Glomerular visceral epithelial cell (primary cell): ENCODE results near the gene ATM.
A peak's percentile ranks its signal among the peaks of the same experiment; 100 is the strongest.
"Not testable (repeated sequence)": the region's sequence is repeated elsewhere in the genome, so short reads cannot be mapped to it uniquely, and the experiment has no call there.

Experiments used
- DNase-seq: peaks from one replicate; pipeline ENCODE4 v3.0.0-alpha.2; 2016; ENCODE audit errors: extremely low spot score

Gene ATM

DNA sequence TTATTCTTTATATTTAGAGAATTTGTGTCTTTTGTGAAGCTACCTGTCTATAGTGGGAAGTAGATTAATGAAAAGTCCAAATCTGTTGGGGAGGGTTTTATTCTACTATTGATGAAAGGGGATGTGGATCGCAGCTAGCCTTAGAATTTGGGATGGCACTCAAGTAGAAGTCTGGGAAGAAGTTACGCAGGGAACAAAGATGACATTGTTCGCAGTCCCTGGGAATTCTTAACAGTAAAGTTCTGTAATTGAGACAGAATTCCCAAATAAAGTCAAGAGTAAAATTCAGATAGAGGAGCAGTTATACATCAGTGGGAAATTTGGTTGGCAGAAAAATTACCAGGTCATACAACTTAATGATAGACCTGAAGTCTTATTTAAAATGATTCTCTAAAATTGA, 64.1 kb downstream of the ATM start:
- DNase-seq = no peak

DNA sequence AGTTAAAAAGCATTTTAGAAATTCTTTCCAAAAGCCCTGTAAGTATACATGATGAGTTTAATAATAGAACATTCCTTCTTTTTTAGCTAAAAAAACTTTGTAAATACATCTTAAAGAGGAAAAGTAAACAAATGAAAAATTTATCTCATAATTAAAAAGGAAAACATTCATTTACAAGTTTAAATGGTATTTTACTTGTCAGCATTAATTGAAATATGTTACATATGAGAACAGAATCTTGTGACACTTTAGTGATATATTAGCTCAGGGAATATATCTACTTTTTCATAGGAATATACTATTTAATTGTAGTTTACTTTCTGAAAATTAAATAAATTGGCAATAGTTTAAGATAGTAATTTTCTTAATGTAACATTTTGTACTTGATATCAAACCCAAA, 66.2 kb downstream of the ATM start:
- not testable (repeated sequence) for DNase-seq

DNA sequence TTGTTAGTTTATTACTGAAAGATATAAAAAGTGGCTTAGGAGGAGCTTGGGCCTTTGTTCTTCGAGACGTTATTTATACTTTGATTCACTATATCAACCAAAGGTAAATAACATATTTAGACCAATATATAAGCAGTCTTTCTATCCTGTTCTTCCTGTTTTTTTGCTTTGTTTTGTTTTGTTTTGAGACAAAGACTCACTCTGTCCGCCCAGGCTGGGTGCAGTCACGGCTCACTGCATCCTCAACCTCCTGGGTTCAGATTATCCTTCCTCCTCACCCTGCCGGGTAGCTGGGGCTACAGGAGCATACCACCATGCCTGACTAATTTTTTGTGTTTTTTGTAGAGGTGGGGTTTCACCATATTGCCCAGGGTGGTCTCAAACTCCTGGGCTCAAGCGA, 66.8 kb downstream of the ATM start:
- DNase-seq = no peak

DNA sequence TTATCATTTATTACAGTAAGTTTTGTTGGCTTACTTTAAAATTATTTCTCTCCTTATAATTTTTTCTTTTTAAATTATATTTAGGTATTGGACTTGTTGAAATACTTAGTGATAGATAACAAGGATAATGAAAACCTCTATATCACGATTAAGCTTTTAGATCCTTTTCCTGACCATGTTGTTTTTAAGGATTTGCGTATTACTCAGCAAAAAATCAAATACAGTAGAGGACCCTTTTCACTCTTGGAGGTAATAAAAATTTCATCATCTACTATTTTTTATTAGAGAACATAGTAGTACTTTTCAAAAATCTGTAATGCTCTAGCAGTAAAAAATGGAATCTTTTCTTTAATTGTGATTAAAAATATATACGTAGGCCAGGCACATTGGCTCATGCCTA, 70.4 kb downstream of the ATM start:
- no peak for DNase-seq

DNA sequence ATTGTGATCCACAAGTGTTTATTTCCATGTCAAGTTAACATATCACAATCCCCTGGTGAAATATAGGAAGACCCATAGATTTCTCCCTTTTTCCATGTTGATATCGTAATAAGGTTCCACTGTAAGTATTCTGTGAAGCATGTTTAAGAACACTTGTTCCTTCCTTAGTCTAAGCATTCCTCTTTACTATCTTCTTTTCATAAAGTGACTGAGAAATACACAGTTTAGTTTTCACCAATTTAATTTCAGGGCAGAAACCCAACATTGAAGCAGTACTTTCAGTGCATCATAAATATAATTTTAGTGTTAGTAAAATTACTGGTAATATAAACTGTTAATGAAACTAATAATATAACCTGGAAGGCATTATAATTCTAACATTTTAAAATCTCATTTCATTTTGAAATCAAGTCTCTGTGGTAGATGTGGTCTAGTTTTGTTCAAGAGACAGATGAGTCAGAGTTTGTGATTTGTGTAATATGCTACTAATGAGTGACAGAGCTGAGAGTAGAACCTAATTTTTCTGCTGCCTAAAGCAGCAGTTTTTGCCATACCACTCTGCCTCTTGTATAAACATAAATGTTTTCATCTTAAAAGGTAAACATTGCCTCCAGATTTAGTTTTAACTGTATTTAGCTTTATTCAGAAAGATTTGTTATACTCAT, 79.4 kb downstream of the ATM start:
- DNase-seq = peak; percentile 15

DNA sequence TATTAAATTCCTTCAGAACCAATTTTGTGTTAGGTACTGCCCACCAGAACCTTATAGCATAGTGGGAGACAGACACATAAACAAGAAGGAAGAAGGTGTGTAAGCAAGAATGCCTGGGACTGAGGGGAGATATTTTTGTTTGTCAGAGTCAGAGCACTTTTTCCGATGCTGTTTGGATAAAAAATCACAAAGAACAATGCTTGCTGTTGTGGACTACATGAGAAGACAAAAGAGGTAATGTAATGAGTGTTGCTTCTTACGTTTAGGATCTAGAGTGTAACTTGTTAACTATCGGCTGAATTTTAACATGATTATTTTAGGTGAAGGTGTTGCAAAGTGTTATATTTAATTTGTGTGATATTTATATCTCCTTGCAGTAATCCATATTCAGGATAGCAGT, 84.9 kb downstream of the ATM start:
- DNase-seq = no peak

DNA sequence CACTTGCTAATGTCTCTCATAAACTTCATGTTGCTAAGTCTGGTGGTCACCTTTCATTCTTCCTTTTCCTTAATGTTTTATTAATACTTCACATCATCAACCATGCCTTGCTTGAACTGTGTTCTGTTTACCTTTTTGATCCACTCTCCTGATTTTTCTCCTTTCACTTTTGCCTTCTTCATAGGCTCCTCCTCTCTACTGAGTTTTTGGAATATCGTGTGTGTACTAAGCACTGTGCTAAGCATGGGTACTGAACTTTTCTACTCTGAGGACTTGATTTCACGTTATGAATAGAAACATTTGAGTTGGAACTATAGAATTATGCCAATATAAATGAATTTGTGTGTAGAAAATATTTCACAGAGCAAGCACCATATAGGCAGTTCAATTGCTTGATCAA, 90.6 kb downstream of the ATM start:
- no peak for DNase-seq

DNA sequence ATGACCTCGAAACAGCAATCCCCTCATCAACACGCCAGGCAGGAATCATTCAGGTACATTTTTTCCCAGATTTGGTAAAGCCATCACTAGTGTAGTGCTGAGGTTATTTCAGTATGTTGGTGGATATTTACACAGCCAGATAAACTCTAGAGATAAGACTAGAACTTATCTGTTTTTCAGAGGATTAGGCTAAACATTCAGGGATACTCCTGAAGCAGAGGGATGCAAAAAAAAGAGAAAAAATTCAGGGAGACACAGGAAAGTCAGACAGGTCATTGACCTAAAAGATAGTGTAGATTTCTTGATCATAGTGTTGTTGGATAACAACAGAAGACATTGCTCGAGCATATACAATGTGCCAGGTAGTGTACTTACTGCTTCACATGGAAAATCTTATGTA, 93.2 kb downstream of the ATM start:
- no peak for DNase-seq

DNA sequence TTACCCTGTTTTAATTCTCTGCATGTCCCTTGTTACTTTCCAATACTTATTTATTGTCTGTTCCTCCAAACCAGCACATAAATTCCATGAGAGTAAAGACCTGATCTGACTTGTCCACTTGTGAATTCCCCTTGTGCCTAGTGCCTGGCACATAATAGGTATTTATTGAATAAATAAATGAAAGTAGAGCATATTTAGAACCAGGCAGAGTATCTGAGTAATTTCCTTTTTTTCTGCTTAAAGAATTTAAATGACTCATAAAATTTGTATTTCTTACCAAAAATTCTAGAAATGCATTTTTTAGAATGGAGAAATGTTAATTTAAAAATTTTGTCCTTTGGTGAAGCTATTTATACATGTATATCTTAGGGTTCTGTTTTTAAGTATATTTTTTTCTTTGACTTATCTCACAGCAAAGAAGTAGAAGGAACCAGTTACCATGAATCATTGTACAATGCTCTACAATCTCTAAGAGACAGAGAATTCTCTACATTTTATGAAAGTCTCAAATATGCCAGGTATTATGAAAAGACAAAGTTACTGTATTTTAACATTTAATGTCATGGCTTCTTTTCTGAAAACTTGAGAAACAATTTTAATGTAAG, 96.8 kb downstream of the ATM start:
- DNase-seq = no peak

DNA sequence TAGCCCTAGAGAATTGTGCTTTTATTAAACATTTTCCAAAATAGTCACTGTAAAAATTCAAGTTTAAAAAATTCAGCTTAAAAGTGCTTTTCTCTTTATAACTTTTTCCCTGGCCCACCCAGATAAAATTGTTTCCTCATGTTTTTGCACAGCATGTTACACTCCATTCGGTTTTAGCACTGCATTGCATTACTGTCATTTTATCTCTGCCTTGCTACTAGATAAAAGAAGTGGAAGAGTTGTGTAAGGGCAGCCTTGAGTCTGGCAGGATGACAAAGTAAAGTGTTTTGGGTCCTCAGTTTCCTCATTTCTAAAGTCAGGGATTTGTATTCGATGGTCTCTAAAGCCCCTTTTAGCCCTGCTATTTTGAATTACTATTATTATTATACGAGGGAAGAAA, 99.8 kb downstream of the ATM start:
- DNase-seq = no peak

DNA sequence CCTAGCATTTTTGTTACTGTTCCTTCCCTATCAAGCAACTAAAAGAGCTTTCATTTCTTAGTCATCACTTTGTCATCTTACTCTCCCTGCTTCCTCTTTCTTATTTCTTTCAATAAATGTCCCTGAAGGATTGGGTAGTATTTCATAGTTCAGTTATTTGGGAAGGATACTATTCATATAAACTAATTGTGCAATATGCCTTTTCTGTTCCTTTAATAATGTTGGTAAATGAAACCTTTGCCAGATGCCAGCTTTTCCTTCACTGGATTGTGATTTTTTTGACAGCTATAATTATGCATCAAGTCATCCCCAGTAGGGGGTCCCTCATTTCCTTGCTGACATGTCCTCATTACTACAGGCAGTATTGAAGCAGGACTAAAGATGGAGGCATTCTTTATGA, 101.7 kb downstream of the ATM start:
- no peak for DNase-seq

DNA sequence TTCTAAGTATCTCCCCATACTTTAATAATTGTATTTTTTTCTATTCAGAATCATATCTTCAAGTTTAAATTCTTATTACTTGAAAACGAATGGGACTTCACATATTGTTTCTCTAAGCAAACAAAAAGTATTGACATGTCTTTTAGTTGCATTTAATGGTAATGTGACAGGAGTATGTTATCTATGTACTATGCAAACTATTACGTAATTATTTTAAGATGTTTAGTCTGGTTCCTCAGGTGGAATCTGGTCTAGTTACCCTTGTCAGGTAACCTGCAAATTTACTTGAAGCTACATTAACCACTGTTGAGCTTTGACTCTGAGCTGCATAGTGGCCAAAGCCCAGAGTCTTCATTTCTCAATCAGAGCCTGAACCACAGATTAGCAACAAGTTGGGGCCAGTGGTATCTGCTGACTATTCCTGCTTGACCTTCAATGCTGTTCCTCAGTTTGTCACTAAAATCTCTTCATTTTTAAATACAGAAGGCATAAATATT, 110.6 kb downstream of the ATM start:
- no peak for DNase-seq

DNA sequence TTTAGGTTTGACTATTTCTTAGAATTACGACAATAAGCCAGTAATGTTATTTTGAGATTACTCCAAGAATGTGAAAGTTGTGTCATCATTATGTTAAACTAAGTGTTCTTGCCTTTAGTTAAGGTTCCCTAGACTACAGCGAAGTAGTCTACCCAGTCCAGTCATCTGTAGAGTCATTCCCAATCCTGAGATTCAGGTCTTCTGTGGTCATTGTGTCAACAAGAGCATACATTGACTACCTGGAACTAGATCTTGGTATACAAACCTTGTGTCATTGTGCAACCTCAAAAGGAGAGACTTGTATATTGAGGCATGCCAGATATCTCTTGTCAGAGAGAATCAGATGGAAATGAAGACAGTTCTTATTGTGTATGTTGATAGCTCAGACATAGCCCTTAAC, 115.9 kb downstream of the ATM start:
- DNase-seq = no peak

DNA sequence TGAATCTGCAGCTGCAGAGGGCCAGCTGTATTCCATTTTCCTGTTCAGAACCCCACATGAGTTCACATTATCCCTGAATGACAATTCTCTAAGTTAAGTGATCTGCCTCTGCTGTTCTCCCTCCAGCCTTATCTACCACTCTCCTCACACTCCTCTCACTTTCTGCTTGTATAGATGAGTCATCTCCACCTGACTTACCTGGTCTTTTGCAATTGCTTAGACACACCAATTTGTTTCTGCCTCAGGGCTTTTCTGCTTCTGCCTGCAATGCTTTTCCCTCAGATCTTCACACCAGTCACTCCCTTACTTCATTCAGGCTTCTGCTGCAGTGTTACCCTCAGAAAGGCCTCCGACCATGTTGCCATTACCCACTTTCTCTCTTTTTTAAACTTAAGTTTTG, 118.1 kb downstream of the ATM start:
- no peak for DNase-seq

DNA sequence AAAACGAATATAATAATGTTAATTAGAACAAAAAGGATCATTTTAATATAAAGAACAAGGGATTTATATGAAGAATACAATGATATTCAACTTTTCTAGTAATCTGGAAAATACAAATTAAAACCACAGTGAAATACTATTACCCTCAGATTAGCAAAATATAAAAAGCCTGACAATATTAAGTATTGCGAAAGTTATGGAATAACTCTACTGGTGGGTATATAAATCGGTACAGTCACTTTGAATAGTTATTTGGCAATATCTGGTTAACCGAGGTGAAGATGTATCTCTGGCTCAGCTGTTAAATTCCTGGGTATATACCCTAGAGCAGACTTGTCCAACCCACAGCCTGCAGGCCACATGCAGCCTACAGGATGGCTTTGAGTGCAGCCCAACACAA, 118.8 kb downstream of the ATM start:
- DNase-seq = no peak

DNA sequence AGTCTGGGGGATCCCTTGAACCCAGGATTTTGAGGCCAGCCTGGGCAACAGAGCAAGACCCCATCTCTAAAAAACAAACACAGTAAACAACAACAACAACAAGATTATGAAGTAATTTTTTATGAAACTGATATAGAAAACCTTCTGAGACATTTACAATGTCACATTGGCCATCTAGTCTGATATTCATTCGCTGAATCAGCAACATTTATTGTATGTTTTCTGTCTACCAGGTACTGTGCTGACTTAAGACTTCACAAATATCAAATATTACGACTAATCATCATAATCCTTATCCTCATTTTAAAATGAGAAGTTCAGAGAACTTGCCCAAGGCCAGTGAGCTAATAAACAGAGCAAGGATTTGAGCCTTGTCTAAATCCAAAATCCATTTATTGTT, 120.8 kb downstream of the ATM start:
- no peak for DNase-seq

DNA sequence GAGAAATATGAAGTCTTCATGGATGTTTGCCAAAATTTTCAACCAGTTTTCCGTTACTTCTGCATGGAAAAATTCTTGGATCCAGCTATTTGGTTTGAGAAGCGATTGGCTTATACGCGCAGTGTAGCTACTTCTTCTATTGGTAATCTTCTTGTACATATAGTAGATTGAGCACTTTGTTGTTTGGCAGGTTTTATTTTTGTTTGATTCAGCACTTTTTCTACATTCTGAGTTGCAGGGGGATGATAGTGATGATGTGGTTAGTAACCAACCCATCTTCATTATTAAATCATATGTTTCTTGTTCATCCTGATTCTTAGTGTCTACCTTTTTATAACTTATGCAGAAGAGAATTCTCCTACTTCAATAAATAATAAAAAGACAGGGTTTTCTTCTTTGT, 122.9 kb downstream of the ATM start:
- DNase-seq = no peak

DNA sequence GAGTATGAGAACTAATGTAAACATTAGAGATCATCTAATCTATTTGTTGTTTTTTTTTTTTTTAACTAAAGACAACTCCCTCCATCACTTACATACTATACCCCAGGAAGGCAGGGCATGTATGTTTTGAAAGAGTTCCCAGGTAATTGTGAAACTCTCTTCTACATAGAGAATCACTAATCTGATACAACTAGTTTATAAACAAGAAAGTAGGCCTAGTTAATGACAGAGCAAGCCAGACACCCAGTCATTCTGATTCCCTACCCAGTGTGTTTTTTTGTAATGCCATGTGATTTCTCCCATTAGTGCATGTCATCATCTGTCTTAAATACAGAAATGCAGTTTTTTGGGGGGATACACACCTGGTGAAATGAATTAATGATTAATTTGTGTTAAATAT, 123.6 kb downstream of the ATM start:
- no peak for DNase-seq

DNA sequence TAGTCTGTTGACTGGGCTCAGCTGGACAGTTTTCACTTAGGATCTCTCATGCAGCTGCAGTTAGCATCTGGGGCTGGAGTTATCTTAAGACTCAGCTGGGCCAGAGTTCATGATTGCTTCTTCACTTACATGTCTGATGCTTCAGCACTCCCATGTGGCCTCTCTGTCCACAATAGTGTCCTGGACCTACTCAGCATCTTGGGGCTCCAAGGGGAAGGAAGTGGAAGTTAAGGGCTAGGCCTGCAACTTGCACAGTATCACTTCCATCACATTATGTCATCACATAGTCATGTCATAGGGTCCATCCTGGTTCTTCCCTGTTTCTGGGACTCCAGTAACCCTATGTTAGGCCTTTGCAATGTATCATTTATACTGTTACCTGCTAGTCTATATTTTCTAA, 128.6 kb downstream of the ATM start:
- DNase-seq = no peak

DNA sequence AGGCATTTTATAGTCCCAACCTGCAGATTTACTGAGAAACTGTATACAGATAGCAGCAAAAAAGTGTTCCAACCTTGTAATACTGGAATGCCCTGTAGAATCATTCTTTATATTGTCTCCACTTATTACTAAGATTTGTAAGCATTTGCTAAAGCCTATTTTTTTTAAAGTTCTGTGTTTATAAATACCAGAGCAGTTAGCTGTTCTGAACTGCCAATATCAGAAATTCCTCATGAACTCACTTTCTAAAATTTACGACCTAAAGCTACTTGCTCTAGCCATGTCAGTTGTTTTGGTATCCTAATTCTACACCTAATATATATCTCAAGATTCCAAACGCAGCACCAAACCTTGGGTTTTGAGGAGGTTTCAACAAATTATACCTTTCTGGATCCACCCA, 141.3 kb downstream of the ATM start:
- DNase-seq = no peak

DNA sequence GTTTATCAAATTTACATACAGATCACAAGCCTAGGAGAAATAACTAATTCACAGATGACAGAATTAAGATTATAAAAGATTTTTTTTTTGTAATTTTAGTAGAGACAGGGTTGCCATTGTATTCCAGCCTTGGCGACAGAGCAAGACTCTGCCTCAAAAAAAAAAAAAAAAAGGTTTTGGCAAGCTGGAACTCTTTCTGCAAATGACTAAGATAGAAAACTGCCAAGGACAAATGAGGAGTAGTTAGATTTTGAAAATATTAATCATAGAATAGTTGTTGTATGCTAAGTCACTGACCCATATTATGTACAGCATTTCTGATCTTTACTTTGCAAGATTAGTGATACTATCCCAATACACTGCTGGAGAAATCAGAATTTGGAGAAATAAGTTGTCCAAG, 145.3 kb downstream of the ATM start:
- no peak for DNase-seq

DNA sequence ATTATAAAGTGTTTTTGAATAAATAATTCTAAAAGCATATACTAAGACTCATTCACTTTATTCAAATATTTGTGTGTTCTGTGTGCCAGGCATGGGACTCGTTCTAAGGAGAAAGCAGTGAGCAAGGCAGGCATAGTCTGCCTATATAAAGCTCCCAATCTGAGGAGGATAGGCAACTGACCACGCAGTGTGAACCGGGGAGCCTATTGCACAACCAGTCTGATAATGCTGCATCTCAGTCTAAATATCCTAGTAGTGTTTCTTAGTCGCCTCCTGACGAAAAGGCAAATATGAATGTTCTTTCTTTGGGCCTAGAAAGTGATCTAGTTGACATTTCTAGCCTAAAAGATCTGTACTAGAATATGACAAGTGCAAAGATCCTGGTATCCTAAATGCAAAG, 146.2 kb downstream of the ATM start:
- no peak for DNase-seq

DNA sequence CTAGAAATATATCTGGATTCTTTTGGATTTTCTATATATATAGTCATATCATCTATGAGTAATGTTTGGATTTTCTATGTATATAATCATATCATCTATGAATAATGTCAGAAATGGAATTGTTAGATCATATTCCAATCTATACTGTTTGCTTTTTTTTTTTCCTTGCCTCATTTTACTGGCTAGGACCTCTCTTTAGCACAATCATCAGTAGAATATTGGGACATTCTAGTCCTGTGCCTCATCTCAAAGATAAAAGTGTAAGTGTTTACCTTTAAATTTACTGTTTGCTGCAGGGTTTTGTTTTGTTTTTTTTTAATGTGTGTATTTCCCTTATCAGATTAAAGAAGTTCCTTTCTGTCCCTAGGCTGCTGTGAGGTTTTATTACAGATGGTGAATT, 147.4 kb downstream of the ATM start:
- no peak for DNase-seq

DNA sequence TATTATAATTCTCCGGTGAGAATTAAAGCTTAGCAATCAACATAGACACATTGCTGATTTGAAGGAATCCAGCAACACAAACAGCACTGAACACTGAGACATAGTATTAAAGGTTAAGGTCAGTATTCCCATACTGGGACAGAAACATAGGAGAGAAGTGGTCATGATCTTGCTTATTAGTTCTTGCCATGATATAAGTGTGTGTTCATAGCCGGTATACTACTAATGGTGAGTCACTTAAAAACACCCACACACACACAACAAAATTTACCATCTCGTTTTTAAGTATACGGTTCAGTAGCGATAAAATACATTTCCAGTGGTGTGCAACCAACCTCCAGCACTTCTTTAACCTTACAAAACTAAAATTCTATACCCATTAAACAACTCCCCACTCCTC, 148.1 kb downstream of the ATM start:
- no peak for DNase-seq
